ENCODE measurements around the gene ERFE. TPM values are rescaled to one million over a fixed set of nuclear protein-coding genes. Genes with fewer than 3 reads are reported as not detected.
A peak's percentile ranks its signal among the peaks of the same experiment; 100 is the strongest.

Gene ERFE
- total and polyA plus RNA-seq, 2 donors (not counting 1 experiment from before 2014, with no cell fraction given): 0.17 TPM; not detected in 1

DNA sequence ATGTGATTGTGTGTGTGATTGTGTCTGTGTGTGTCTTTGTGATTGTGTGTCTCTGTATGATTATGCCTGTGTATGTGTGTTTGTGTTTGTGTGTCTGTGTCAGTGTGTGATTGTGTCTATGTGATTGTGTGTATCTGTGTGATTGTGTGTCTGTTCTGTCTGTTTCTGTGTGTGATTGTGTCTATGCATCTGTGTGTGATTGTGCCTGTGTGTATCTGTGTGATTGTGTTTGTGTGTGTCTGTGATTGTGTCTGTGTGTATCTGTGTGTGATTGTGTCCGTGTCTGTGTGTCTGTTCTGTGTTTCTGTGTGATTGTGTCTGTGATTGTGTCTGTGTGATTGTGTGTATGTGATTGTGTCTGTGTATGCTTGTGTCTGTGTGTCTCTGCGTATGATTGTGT is 32.4 kb upstream of the ERFE start:
- H3K9me3 ChIP-seq (ENCODE audit: control extremely low read depth in 1 of 3, control insufficient read depth in 2 of 3, insufficient read depth in 1 of 3, low read length in 2 of 3): peaks cover 0 to 5% (median 0%) of the 10 kb centered on the region in 3 donors
- no peak overlapping the region for H3K9ac ChIP-seq (ENCODE audit: low read length)
- TF ChIP-seq, protein P1, sequence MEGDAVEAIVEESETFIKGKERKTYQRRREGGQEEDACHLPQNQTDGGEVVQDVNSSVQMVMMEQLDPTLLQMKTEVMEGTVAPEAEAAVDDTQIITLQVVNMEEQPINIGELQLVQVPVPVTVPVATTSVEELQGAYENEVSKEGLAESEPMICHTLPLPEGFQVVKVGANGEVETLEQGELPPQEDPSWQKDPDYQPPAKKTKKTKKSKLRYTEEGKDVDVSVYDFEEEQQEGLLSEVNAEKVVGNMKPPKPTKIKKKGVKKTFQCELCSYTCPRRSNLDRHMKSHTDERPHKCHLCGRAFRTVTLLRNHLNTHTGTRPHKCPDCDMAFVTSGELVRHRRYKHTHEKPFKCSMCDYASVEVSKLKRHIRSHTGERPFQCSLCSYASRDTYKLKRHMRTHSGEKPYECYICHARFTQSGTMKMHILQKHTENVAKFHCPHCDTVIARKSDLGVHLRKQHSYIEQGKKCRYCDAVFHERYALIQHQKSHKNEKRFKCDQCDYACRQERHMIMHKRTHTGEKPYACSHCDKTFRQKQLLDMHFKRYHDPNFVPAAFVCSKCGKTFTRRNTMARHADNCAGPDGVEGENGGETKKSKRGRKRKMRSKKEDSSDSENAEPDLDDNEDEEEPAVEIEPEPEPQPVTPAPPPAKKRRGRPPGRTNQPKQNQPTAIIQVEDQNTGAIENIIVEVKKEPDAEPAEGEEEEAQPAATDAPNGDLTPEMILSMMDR (IDR thresholded peaks at IDR 0.05): no peak
- no peak for TF ChIP-seq EZH2 (IDR thresholded peaks at IDR 0.05; ENCODE audit: borderline replicate concordance, insufficient read depth, low read depth, low read length, poor library complexity, severe bottlenecking)
- DNase-seq: no peak
- POLR2A ChIA-PET: no interaction called here
- intact Hi-C loops (cut with micrococcal nuclease): no loop called here
- H3K79me2 ChIP-seq (ENCODE audit: control insufficient read depth, insufficient read depth, low read length): no peaks in the 10 kb centered on the region
- H3K36me3 ChIP-seq (replicated peaks in 1 of 2; ENCODE audit: control extremely low read depth in 1 of 2, control insufficient read depth in 1 of 2, extremely low read depth in 1 of 2, insufficient read depth in 2 of 2, low read length in 1 of 2): no peaks in the 10 kb centered on the region
- 100% methylated on average over 2 of the region's 2 CpGs for WGBS (ENCODE audit: insufficient coverage)
- H3K27me3 ChIP-seq (replicated peaks in 1 of 4; ENCODE audit: control extremely low read depth in 1 of 4, control insufficient read depth in 3 of 4, insufficient read depth in 4 of 4, low read length in 3 of 4): no peaks in the 10 kb centered on the region
- no peak for ATAC-seq (ENCODE audit: low read depth)
- no peak overlapping the region for H3K4me3 ChIP-seq (ENCODE audit: control extremely low read depth in 1 of 5, extremely low read depth in 1 of 5, insufficient read depth in 1 of 5, low read depth in 2 of 5, low read length in 4 of 5)
- no peaks in the 10 kb centered on the region for H3K27me3 Mint-ChIP-seq
- no peaks in the 10 kb centered on the region for H4K20me1 ChIP-seq (ENCODE audit: control insufficient read depth, insufficient read depth, low read length, poor library complexity, severe bottlenecking)
- CTCF ChIA-PET: no interaction called here
- H3K9me3 Mint-ChIP-seq (ENCODE audit: insufficient read depth): no peaks in the 10 kb centered on the region
- peaks cover 0 to 5% of the 10 kb centered on the region in 2 donors for H3K4me1 ChIP-seq (ENCODE audit: control insufficient read depth in 2 of 2, insufficient read depth in 2 of 2, low read length in 2 of 2)
- H3K27ac ChIP-seq (ENCODE audit: low read length in 2 of 2): no peak overlapping the region
- no peak overlapping the region for H3K4me3 Mint-ChIP-seq
- no peaks in the 10 kb centered on the region for H3K4me1 Mint-ChIP-seq
- H2AFZ ChIP-seq (ENCODE audit: insufficient read depth, low read depth, low read length, poor library complexity, severe bottlenecking): no peak overlapping the region
- no peak overlapping the region for H3K27ac Mint-ChIP-seq
- H3K4me2 ChIP-seq (replicated peaks; ENCODE audit: low read depth, low read length, poor library complexity, severe bottlenecking): no peak overlapping the region

DNA sequence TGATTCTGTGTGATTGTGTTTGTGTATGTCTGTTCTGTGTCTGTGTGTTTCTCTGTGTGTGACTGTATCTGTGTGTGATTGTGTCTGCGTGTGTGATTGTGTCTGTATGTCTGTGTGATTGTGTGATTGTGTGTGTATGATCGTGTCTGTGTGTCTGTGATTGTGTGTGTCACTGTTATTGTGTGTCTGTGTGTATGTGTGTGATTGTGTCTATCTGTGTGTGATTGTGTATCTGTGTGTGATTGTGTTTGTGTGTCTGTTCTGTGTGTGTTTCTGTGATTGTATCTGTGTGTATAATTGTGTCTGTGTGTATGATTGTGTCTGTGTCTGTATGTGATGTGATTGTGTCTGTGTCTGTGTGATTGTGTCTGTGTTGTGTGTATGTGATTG is 32.0 kb upstream of the ERFE start:
- intact Hi-C loops (cut with micrococcal nuclease): no loop called here
- Histone ChIP-seq H3K9ac (ENCODE audit: low read length) (no peak overlapping the region), H3K4me2 (replicated peaks; ENCODE audit: low read depth, low read length, poor library complexity, severe bottlenecking) (no peak overlapping the region), H4K20me1 (ENCODE audit: control insufficient read depth, insufficient read depth, low read length, poor library complexity, severe bottlenecking) (no peaks in the 10 kb centered on the region), H3K9me3 (ENCODE audit: control extremely low read depth in 1 of 3, control insufficient read depth in 2 of 3, insufficient read depth in 1 of 3, low read length in 2 of 3) (peaks cover 0 to 5% (median 0%) of the 10 kb centered on the region in 3 donors), H3K4me3 (ENCODE audit: control extremely low read depth in 1 of 5, extremely low read depth in 1 of 5, insufficient read depth in 1 of 5, low read depth in 2 of 5, low read length in 4 of 5) (no peak overlapping the region), H3K36me3 (replicated peaks in 1 of 2; ENCODE audit: control extremely low read depth in 1 of 2, control insufficient read depth in 1 of 2, extremely low read depth in 1 of 2, insufficient read depth in 2 of 2, low read length in 1 of 2) (no peaks in the 10 kb centered on the region), H2AFZ (ENCODE audit: insufficient read depth, low read depth, low read length, poor library complexity, severe bottlenecking) (peak overlapping the region; percentile 56), H3K27ac (ENCODE audit: low read length in 2 of 2) (no peak overlapping the region), H3K79me2 (ENCODE audit: control insufficient read depth, insufficient read depth, low read length) (no peaks in the 10 kb centered on the region), H3K4me1 (ENCODE audit: control insufficient read depth in 2 of 2, insufficient read depth in 2 of 2, low read length in 2 of 2) (peaks cover 0 to 5% of the 10 kb centered on the region in 2 donors), H3K27me3 (replicated peaks in 1 of 4; ENCODE audit: control extremely low read depth in 1 of 4, control insufficient read depth in 3 of 4, insufficient read depth in 4 of 4, low read length in 3 of 4) (no peaks in the 10 kb centered on the region)
- Mint-ChIP-seq H3K27ac (no peak overlapping the region), H3K4me3 (no peak overlapping the region), H3K9me3 (ENCODE audit: insufficient read depth) (no peaks in the 10 kb centered on the region), H3K4me1 (no peaks in the 10 kb centered on the region), H3K27me3 (no peaks in the 10 kb centered on the region)
- ChIA-PET CTCF (no interaction called here), POLR2A (no interaction called here)
- TF ChIP-seq, protein P1 (IDR thresholded peaks at IDR 0.05): no peak
- no peak for TF ChIP-seq EZH2 (IDR thresholded peaks at IDR 0.05; ENCODE audit: borderline replicate concordance, insufficient read depth, low read depth, low read length, poor library complexity, severe bottlenecking)
- WGBS (ENCODE audit: insufficient coverage): 93% methylated on average over 2 of the region's 2 CpGs
- ATAC-seq (ENCODE audit: low read depth) (no peak), DNase-seq (no peak)

All from B cell (primary cell).